Muscle of back (tissue), 13 donors: Measurements from ENCODE around the gene RHOT2. TPM values are rescaled to one million over a fixed set of nuclear protein-coding genes. Genes with fewer than 3 reads are reported as not detected.

Experiments used
- DNase-seq, 3 donors: peaks; one replicate each; pipeline versions ENCODE4 v3.0.0 to v3.0.0-alpha.2; 2013
- long read RNA-seq, 9 donors: transcript quantifications; one replicate each; lab custom pipeline, GENCODE V29; 2026
- polyA plus RNA-seq, 10 donors: library from polyadenylated mRNA; unstranded; fragments of 120-200 nt; gene quantifications; one replicate each; pipeline ENCODE4 v1.2.1, GENCODE V29; 2013; ENCODE audit not compliant: insufficient read length in 10 of 10

Gene RHOT2
- polyA plus RNA-seq = 10 to 100 TPM; 34.3 to 74.1 (median 54.4) TPM
- long read RNA-seq, donor 1, partial matches to known transcripts = 0 of 1 reads
- long read RNA-seq, donor 1, other reads (novel, unspliced or antisense) = 0 of 1 reads
- long read RNA-seq, donor 2 = 0 reads
- long read RNA-seq, donor 3 = 0 reads
- long read RNA-seq, donor 4, partial matches to known transcripts = 0 of 1 reads
- long read RNA-seq, donor 4, other reads (novel, unspliced or antisense) = 0 of 1 reads
- long read RNA-seq, donor 5, partial matches to known transcripts = 0 of 5 reads
- long read RNA-seq, donor 5, other reads (novel, unspliced or antisense) = 0 of 5 reads
- long read RNA-seq, donor 6, partial matches to known transcripts = 0 of 1 reads
- long read RNA-seq, donor 6, other reads (novel, unspliced or antisense) = 0 of 1 reads
- long read RNA-seq, donor 7, partial matches to known transcripts = 0 of 4 reads
- long read RNA-seq, donor 7, other reads (novel, unspliced or antisense) = 0 of 4 reads
- long read RNA-seq, donor 8, partial matches to known transcripts = 0 of 2 reads
- long read RNA-seq, donor 8, other reads (novel, unspliced or antisense) = 0 of 2 reads
- long read RNA-seq, donor 9 = 0 reads

DNA sequence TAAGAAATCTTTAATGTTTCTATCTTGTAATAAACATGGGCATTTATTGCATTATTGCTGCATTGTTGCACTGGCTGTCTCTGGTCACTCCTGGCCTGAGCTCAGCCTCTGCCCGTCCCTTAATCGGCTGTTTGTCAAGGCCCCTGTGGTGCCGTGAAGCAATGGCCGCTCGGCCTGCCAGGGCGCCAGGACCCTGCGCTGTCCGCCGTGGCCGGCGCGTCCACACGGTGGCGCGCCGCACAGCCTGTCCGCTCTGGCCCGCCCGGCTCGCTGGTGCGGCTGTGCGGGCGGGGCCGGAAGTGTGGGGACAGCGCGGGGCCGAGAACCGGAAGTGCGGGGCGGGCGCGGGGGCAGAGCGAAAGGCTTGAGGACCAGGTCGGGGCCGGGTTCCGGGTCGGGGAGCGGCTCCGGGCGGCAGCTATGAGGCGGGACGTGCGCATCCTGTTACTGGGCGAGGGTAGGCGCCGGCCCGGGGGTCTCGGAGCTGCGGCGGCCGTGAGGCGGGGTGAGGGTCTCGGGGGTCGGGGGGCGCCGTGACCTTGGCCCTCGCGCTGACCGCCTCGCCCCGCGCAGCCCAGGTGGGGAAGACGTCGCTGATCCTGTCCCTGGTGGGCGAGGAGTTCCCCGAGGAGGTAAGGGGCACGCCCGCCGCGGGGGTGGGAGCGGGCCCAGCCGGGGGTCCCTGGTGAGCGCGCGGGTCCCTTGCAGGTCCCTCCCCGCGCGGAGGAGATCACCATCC is at the start of gene RHOT2:
TSS of gene RHOT2 (plus strand) at position 353 of the 739 bp plus-strand sequence. CDS start at position 421, 68 bp downstream.
- DNase-seq = peak; percentile 90 to 96 (median 92)

DNA sequence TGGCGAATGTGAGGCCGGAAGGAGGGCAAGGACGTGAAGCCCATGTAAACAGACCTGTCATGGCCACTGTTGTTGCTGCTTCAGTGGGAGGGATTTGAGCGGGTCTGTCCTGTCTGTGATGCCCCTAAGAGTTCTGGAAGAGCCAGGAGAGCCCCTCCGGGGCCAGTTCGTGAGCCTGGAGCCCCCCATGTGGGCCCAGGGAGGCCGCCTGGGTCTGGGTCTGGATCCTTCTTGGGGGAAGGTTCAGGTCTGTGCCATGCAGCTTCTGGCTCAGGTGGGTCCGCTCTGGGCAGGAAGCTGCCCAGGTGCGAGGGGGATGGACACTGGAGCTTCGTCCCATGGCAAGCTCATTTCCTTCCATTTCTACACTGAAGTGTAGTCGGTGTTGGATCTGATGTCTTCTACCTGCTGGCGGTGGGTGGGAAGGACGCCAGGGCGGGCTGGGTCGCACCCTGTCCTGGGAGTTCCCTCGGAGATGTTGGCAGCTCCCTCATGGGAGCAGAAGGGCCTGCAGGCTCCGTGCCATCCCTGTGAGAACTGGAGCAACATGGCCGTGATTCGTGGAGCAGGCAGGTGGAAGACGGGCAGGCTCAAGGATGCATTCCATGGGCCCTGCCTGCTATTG is 48.3 kb upstream of the RHOT2 start:
- DNase-seq = no peak

DNA sequence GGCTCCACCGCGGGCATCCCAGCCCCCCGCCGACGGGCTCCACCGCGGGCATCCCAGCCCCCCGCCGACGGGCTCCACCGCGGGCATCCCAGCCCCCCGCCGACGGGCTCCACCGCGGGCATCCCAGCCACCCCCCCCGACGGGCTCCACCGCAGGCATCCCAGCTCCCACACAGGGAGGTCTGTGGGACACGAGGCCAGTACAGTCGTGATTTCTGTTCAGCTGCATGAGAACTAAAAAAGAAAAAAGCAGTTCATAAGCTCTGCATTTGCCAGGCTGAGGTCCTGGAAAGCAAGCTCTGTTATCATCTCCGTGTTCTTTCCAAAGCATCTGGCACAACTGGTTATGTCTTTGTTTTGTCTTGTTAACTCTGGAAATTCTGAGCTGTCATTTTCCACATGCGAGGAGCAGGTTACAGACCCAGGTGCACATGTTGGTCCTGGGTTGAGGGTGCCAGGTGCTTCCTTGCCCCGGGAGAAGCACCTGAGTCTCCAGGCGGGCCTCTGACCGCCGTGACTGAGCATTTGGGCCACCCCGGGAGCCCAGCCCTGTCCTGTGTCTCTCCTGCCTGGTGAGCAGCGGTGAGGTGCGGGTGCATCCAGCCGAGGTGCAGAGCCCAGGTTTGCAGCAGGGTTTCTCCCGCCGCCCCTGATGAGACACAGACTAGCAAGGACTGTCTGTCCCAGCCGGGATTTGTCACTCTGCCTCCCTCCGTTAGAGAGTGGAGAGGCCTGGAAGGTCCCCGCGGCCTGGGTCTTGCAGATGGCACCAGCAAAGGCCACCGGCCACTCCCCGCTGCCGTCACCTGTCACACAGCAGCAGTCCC is 47.0 kb upstream of the RHOT2 start:
- DNase-seq = no peak

DNA sequence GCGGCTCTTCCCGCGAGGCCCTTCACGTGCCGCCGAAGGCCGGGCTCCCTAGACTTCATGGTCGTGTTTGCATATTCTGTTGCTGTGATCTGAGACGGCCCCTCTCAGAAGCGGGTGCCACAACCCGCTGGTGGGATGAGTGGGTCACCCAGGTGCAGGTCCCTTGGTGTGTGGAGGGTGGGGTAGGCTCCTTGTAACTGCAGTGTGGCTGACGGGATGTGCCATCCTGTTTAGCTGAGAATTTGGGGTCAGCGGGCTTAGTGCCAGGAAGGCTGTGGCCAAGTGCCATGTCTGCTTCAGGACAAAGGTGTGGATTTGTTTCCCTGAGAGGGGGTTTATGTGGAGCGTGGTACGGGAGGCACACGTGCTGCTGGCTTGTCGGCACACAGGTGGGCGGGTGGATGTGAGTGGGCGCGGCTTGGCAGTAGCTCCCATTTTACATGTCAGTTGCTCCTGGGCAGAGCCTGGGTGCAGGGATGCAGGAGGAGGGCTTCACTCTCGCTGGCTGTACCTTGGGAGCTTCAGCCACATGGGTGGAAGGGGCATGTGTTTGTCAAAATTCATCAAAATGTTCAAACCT is 46.3 kb upstream of the RHOT2 start:
- DNase-seq = no peak

DNA sequence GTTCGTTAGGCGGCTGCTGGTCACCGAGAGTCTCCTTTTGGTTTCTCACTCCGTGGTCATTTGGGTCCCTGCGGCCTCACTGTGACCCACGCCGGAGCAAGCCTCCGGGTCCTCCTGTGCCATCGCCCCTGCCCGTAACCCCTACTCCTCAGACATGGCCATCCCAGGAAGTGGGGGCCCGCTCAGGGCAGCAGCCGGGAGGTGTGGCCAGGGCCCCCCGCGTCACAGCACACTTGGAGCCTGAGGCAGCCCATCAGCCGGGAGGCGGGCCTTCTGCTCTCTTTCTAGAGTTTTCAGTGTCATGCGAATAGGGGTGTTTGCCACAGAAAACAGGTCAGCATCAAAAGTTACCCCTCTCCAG is 45.0 kb upstream of the RHOT2 start:
- DNase-seq = no peak

DNA sequence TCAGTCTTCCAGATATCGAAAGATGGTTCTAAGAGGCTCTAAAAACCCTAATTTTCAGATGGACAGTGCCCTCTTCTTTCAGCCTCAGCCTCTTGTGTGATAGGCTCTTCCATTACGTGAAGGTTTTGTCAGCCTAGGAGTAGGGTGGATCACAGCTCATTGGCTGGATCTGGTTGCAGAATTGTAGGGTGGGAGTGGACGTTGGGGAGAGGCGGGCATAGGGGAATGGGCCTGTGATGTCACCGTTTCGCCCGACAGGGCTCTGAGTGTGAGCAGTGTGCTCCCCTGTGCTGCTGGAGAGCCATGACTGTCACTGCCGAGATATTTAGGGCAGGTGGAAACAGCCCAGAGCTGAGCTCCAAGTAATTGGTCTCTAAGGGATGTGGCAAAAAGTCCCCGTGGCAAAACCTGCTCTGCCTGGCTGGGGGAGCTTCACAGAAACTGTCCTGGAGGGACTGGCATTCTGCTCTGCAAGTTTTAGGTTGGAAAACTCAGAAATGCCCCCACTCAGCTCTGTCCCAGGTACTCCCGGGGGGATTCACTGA is 43.3 kb upstream of the RHOT2 start:
- DNase-seq = no peak

DNA sequence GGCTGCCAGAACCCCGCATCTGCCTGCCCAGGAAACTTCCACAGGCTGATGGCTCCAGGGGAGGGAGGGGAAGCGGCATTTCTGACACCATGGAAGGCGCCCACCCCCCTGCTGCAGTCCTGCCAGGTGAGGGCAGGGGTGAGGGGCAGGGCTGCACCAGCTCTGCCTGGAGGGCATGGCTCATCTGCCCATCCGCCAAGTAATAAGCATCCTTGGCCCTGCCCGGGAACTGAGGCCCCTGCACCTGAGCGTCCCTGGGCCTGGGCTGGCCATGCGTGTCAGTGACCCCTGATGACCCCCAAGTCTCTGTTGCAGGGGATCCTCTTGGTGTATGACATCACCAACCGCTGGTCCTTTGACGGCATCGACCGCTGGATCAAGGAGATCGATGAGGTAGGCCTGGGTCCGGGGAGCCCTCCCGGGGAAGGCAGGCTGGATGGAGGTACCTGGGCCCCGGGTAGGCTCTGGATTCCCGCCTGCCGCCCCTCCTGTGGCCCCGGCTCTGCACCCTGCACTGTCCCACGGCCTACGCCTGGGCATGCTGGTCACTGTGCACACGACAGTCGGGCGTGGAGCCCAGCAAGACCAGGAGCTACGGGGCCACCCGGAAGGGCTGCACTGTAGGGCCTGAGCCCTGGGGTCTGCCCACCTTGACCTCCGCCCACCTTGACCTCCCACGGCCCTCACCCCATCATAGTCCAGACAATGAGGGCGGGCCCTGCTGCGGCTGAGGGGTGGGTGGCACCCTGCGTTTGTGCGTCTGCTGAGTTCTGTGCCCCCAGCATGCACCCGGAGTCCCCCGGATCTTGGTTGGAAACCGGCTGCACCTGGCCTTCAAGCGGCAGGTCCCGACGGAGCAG is 42.6 kb upstream of the RHOT2 start:
- DNase-seq = no peak

DNA sequence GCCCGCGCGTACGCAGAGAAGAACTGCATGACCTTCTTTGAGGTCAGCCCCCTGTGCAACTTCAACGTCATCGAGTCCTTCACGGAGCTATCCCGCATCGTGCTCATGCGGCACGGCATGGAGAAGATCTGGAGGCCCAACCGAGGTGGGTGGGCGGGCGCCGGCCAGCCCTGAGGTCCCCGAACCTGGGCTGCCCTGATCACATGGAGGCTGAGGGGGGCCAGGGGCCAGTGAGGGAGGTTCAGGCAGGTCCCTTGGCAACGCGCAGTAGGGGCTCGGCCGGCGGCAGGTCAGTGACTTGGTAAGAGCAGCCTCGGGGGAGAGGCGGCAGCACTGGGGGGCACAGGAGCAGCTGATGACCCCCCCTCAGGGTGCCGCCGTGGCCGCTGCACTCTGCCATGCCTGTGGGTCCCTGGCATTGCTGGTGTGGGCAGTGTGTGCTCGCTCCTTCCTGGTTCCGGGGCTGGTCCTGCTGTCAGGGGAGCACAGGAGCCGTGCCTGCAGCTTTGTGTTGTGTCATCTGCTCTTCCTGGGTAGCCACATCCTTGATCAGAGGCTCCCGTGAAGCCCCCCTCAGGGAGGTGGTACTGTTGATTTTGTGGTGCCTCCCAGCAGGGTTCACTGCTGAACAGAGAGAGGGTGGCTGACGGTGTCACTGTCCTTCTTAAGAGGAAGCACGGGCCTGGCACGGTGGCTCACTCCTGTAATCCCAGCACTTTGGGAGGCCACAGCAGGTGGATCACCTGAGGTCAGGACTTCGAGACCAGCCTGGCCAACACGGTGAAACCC is 41.8 kb upstream of the RHOT2 start:
- no peak for DNase-seq

DNA sequence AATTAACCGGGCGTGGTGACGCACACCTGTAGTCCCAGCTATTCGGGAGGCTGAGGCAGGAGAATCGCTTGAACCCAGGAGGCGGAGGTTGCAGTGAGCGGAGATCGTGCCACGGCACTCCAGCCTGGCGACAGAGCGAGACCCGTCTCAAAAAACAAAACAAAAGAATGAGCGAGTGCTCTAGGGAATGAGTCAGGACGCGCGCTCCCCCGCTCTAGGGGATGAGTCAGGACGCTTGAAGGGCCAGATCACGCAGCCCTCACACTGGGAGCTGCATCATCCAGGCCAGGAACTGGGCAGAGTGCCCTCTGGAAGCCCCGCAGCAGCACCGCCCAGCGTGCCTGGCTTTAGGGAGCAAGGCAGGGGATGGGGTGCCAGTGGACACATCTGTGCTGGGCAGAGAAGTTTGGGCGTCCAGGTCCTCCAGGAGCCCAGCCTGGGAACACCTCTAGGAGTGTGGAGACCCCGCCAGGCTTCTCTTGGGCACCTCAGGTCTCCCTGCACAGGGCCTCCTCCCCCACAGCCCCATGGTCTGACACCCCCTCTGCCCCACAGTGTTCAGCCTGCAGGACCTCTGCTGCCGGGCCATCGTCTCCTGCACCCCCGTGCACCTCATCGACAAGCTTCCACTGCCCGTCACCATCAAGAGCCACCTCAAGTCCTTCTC is 41.0 kb upstream of the RHOT2 start:
- DNase-seq = peak in 1 of 3 donors; percentile 77

DNA sequence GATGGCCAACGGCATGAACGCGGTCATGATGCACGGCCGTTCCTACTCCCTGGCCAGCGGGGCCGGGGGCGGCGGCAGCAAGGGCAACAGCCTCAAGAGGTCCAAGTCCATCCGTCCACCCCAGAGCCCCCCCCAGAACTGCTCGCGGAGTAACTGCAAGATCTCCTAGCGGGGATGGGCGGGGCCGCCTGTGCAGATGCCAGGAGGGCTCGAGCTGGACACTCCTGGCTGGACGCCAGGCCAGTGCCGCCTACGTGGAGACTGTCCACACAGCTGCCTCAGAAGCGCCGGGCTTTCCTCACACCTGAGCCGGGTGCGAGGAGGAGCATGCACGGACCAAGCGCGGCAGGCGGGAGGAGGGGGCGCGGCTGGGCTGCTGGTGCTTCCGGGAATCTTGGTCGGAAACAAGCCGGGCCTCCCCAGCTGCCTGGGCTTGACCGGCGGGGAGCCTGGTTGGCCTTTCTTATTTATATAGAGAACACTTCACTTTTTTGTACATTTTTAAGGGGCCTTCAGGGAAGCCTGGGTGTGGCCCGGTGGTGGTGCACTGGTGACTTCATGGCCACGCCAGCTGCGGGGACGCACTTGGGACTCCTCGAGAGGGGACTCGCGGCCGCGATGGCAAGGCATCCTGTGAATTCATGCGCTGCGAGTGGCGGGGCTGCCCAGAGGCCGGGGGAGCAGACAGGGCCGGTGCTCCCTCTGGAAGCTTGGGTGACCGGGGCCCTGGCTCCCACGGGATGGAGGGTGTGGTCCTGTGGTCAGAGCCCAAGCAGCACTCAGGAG is 40.3 kb upstream of the RHOT2 start:
- peak in 1 of 3 donors; percentile 47 for DNase-seq

DNA sequence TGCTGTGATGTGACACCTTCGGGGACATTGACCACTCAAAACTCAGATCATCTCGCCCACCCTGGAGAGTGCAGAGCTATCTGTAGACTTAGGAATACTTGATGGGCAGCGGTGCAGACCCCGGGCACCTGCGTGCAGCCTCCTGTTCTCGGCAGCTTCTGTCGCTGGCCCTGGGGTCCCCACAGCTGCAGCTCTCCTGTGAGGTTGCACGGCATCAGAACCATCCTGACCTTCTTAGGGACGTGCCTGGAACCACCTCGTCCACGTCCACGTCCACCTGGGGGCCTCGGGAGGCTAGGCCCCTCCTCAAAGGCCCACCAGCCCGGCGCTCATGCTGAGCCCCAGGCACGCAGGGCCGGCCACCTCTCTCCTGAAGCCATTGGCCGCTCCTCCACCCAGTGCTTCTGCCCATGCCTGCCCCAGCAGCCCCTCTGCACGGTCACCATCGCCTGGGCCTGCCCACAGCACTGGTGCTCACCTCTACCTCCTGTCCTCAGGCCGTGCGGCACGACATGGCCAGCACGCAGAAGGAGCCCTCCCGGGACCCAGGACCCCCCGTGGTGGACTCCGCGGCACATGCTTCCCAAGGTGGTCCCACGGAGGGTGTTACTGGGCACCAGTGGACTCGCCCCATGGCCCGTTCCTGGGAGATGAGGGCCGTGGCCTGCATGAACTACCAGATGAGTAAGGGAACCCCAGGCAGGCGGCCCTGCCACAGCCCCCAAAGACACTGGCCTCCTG is 39.4 kb upstream of the RHOT2 start:
- DNase-seq = no peak

DNA sequence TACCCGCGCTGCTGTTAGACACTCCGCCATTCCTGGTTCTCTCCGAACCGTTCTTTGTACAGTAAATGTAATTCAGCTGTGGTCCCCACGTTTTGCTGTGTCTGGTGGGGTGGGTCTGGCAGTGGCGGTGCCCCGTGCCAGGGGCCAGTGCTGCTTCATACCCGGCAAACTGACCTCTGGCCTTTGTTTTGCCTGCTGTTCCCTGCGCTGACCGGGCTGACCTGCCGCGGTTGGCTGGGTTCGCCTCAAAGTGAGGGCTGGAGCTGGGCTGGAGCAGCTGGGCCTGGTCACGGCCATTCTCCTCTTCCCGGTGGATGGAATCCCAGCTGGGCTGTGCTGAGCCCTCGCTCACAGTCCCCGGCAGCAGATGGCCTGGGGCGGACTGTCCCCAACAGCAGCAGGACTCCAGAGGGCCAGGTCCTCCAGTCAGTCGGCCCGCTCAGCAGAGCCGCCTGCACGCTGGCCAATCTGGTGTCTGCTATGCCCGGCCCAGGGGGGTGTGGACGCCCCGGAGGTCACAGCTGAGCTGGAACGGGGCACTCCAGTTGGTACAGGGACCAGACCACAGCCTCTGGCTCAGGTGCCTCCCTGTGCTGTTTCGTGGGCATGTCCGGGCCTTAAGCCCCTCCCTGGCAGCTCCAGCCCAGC is 38.6 kb upstream of the RHOT2 start:
- peak in 2 of 3 donors; percentile 39 to 76 for DNase-seq

DNA sequence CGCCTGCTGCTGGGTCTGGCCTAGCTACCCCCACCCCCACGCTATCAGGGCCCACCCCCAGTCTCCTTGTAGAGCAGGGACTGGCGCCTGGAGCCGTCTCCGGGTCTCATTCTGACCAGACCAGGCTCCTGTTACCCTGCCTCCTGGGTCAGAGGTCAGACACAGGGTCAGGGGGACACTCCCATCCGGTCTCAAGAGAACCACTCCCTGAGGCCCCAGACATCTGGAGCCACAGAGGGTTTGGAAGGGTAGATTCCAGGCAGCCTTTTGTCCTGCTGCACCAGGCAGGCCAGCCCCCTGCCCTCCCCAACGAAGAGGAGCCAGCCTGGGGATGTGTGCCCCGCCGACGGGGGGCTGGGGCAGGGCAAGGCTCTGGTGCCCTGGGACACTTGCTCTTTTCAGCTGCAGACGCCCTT is 38.1 kb upstream of the RHOT2 start:
- DNase-seq = peak in 1 of 3 donors; percentile 31

DNA sequence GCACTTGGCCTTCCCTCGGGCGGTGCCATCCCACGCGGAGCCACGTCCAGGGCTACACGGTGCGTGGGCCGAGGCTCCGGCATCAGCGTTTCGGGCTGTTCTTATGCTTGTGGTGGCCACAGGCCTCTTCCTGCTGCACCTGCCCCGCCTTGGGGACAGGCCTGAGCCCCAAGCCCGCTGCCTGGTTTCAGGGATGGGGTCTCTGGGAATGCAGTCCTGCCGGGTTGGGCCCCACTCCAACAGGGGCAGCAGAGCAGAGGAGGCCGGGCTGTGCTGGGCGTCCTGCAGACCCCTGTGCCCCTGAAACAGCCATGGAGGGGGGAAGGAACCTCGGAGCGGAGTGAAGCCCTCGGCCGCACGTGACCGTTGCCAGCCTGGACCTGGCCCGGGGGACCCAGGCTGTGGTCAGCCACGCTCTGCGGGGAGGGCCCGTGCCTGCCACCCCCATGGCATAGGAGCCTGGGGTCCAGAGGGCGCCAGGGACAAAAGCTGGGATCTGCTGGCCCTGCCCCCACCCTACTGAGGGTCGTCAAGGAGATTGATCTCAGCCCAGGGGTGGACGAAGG is 37.6 kb upstream of the RHOT2 start:
- peak in 1 of 3 donors; percentile 44 for DNase-seq

DNA sequence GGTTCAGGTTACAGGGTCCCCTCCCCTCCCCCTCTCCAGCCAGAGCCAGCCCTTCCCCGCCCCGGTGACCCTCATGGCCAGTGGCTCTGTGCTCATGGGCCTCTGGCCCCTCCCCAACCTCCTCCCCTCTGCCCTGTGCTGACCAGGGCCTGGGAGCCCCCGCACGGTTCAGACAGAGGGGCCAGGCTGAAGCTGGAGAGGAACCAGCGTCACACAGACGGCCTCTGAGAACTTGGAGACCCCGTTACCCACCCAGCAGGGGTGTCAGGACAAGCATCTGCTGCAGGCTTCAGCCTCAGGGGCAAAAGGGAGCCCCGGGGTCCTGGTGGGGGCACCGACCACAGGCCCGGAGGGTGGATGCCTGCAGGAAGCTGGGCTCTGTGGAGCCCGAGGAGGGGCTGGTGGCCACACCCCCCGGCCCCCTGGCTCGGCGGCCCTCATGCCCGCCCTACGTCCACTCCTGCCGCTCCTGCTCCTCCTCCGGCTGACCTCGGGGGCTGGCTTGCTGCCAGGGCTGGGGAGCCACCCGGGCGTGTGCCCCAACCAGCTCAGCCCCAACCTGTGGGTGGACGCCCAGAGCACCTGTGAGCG is 37.0 kb upstream of the RHOT2 start, which contains the start of gene WFIKKN1:
TSS of gene WFIKKN1 (plus strand) at position 171 of the 591 bp plus-strand sequence. CDS start at position 440, 269 bp downstream.
- peak in 1 of 3 donors; percentile 47 for DNase-seq
